ENCODE results near the gene PTPRS.

Gene PTPRS

DNA sequence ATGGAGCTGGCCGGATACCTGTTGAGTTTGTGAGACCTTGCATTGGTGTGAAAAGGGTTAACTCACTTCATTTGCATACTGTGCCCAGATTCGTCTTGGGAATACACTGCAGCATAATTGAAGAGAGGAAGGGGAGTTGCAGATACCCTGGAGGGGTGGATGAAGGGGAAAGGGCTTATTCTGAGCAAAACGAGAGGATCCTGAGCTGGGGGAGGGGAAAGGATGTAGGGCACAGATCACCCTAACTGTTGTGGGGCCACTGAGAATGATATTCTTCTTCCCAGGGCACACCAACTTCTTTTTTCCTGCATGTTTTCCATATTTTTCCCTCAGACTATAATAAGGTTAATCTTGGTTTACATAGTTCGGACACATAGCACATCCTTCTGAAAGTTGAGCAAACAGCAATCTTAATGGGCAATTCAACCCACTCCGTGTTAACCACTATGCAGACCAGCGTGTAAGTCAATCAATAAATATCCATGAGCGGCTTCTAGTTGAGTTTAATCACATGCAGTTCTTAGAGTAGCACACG lies 11.7 kb upstream of the PTPRS start:
- no peak overlapping the region for H3K27ac ChIP-seq (ENCODE audit: low read length)
- no peak for TF ChIP-seq EZH2phosphoT487 (IDR thresholded peaks at IDR 0.05; ENCODE audit: low read depth)
- TF ChIP-seq, protein P1, sequence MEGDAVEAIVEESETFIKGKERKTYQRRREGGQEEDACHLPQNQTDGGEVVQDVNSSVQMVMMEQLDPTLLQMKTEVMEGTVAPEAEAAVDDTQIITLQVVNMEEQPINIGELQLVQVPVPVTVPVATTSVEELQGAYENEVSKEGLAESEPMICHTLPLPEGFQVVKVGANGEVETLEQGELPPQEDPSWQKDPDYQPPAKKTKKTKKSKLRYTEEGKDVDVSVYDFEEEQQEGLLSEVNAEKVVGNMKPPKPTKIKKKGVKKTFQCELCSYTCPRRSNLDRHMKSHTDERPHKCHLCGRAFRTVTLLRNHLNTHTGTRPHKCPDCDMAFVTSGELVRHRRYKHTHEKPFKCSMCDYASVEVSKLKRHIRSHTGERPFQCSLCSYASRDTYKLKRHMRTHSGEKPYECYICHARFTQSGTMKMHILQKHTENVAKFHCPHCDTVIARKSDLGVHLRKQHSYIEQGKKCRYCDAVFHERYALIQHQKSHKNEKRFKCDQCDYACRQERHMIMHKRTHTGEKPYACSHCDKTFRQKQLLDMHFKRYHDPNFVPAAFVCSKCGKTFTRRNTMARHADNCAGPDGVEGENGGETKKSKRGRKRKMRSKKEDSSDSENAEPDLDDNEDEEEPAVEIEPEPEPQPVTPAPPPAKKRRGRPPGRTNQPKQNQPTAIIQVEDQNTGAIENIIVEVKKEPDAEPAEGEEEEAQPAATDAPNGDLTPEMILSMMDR (IDR thresholded peaks at IDR 0.05; ENCODE audit: low read depth, low read length), result no peak
- no peak overlapping the region for H2AFZ ChIP-seq (ENCODE audit: low read depth, low read length)

DNA sequence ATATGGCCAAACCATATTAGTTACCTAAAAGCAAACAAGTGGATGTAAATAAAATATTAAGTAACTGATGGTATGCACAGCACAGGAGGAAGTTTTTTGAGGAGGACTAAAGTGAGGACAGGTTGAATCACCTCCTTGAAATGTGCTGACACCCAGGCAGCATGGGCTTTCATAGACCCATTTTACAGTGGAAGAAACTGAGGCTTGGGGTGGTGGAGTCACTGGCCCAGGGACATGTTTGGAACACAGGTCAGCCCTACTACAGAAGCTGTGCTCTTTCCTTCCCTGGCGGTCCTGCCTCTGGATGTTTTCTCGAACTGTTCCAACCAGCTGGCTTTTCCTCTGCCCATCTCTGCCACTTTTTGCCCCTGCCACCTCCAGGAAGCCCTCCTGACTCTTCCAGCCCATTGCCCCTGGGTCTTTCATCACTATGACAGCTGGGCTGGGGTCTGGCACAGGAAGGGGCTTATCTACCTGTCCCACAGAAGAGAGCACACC lies 11.2 kb upstream of the PTPRS start:
- Histone ChIP-seq H3K27ac (ENCODE audit: low read length) (no peak overlapping the region), H4K20me1 (ENCODE audit: insufficient read depth, low read length) (no peaks in the 10 kb centered on the region), H3K4me2 (ENCODE audit: low read length) (no peak overlapping the region), H3K36me3 (replicated peaks; ENCODE audit: low read depth, low read length) (no peaks in the 10 kb centered on the region), H3K4me3 (ENCODE audit: low read length) (no peak overlapping the region), H3K9ac (ENCODE audit: low read length) (no peak overlapping the region), H3K27me3 (ENCODE audit: low read depth, low read length) (peaks cover 8% of the 10 kb centered on the region; the same call in 1 of the 2 replicates), H3K9me3 (ENCODE audit: insufficient read depth, low read length) (no peaks in the 10 kb centered on the region), H3K4me1 (ENCODE audit: low read length) (no peaks in the 10 kb centered on the region), H2AFZ (ENCODE audit: low read depth, low read length) (no peak overlapping the region), H3K79me2 (ENCODE audit: low read length) (no peaks in the 10 kb centered on the region)
- TF ChIP-seq, protein P1 (IDR thresholded peaks at IDR 0.05; ENCODE audit: low read depth, low read length), result no peak
- no peak for TF ChIP-seq EZH2phosphoT487 (IDR thresholded peaks at IDR 0.05; ENCODE audit: low read depth)

More for the DNA sequence above, 11.7 kb upstream of the PTPRS start:
- Histone ChIP-seq H3K4me2 (ENCODE audit: low read length) (no peak overlapping the region), H3K9me3 (ENCODE audit: insufficient read depth, low read length) (no peaks in the 10 kb centered on the region), H3K36me3 (replicated peaks; ENCODE audit: low read depth, low read length) (no peaks in the 10 kb centered on the region), H3K4me1 (ENCODE audit: low read length) (no peaks in the 10 kb centered on the region), H3K9ac (ENCODE audit: low read length) (no peak overlapping the region), H3K4me3 (ENCODE audit: low read length) (no peak overlapping the region), H4K20me1 (ENCODE audit: insufficient read depth, low read length) (no peaks in the 10 kb centered on the region), H3K27me3 (ENCODE audit: low read depth, low read length) (peaks cover 3% of the 10 kb centered on the region; the same call in 1 of the 2 replicates), H3K79me2 (ENCODE audit: low read length) (no peaks in the 10 kb centered on the region)

DNA sequence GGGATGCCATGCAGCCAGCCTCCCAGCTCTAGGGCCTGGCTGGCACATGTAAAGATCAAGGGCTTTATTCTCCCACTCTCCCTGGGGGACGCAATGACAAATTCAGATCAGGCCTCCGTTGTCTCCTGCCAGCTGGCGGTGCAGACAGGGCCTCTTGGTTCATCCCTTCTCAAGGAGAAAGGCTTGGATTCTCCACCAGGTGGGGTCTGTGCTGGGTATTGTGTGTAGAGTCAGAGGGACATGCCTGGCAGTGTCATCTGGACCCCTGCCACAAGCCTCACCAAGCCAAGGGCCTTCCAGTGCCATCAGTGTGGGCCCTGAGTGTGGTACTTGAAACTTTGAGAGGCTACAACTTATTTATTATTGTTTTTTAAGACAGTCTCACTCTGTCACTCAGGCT lies 8.4 kb upstream of the PTPRS start:
- no peaks in the 10 kb centered on the region for H3K79me2 ChIP-seq (ENCODE audit: low read length)
- no peak overlapping the region for H3K4me3 ChIP-seq (ENCODE audit: low read length)
- TF ChIP-seq, protein P1 (IDR thresholded peaks at IDR 0.05; ENCODE audit: low read depth, low read length), result no peak
- TF ChIP-seq EZH2phosphoT487 (IDR thresholded peaks at IDR 0.05; ENCODE audit: low read depth), result no peak
- H3K9ac ChIP-seq (ENCODE audit: low read length), result no peak overlapping the region
- H3K27me3 ChIP-seq (ENCODE audit: low read depth, low read length), result peaks cover 18% of the 10 kb centered on the region; the same call in 1 of the 2 replicates
- no peaks in the 10 kb centered on the region for H4K20me1 ChIP-seq (ENCODE audit: insufficient read depth, low read length)
- no peak overlapping the region for H3K27ac ChIP-seq (ENCODE audit: low read length)
- no peaks in the 10 kb centered on the region for H3K9me3 ChIP-seq (ENCODE audit: insufficient read depth, low read length)
- H3K36me3 ChIP-seq (replicated peaks; ENCODE audit: low read depth, low read length), result no peaks in the 10 kb centered on the region
- H2AFZ ChIP-seq (ENCODE audit: low read depth, low read length), result no peak overlapping the region
- H3K4me2 ChIP-seq (ENCODE audit: low read length), result no peak overlapping the region
- no peaks in the 10 kb centered on the region for H3K4me1 ChIP-seq (ENCODE audit: low read length)

DNA sequence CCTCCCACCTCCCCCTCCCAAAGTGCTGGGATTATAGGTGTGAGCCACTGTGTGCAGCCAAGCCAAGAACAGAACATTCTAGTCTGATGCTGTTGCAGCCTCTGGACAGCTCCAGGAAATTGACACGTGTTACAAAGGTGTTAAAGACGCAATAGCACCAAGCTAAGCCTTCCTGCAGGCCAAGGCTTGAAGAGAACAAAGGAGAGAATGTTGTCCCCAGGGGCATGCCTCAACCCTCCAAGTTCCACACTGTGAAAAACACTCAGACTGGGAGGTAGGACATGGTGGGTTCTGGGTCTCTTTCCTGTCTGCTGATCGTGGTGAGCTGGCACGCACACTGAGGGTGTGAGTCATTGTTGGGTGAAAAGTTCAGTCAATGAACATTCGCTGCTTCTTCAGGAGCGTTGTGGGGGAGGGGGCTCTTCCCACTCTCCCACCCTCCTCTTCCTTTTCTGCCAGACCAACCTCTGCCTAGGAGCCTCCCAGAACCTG lies 5.3 kb upstream of the PTPRS start:
- no peaks in the 10 kb centered on the region for H3K9me3 ChIP-seq (ENCODE audit: insufficient read depth, low read length)
- H3K27me3 ChIP-seq (ENCODE audit: low read depth, low read length), result peaks cover 18% of the 10 kb centered on the region; the same call in 1 of the 2 replicates
- H3K4me1 ChIP-seq (ENCODE audit: low read length), result no peaks in the 10 kb centered on the region
- H3K9ac ChIP-seq (ENCODE audit: low read length), result no peak overlapping the region
- H3K79me2 ChIP-seq (ENCODE audit: low read length), result no peaks in the 10 kb centered on the region
- no peak overlapping the region for H2AFZ ChIP-seq (ENCODE audit: low read depth, low read length)
- H3K4me3 ChIP-seq (ENCODE audit: low read length), result no peak overlapping the region
- no peak overlapping the region for H3K4me2 ChIP-seq (ENCODE audit: low read length)
- no peaks in the 10 kb centered on the region for H4K20me1 ChIP-seq (ENCODE audit: insufficient read depth, low read length)
- TF ChIP-seq, protein P1 (IDR thresholded peaks at IDR 0.05; ENCODE audit: low read depth, low read length), result no peak
- TF ChIP-seq EZH2phosphoT487 (IDR thresholded peaks at IDR 0.05; ENCODE audit: low read depth), result no peak
- no peak overlapping the region for H3K27ac ChIP-seq (ENCODE audit: low read length)
- H3K36me3 ChIP-seq (replicated peaks; ENCODE audit: low read depth, low read length), result no peaks in the 10 kb centered on the region
